GM12891 (cell line): Measurements from ENCODE around the gene GNAQ.

Source experiments
- PAX5 ChIP-seq: IDR thresholded peaks from 2 replicates; pipeline ENCODE4 v1.6.1; 2011; ENCODE audit warnings: low read length, moderate library complexity, mild to moderate bottlenecking; ENCODE audit not compliant: insufficient read depth, severe bottlenecking
- POLR2A ChIP-seq: IDR thresholded peaks from 2 replicates; pipeline ENCODE4 v1.6.1; 2011; ENCODE audit warnings: low read depth, low read length, control low read depth
- POLR2AphosphoS5 ChIP-seq: IDR thresholded peaks from 2 replicates; pipeline ENCODE4 v1.6.1; 2011; ENCODE audit warnings: low read depth, low read length, control low read depth
- POU2F2 ChIP-seq: IDR thresholded peaks from 2 replicates; pipeline ENCODE4 v1.6.1; 2011; ENCODE audit warnings: low read depth, mild to moderate bottlenecking, control low read depth, low read length, moderate library complexity
- SPI1 ChIP-seq: IDR thresholded peaks from 2 replicates; pipeline ENCODE4 v1.6.1; 2011; ENCODE audit warnings: low read depth, low read length, control low read depth
- TAF1 ChIP-seq: IDR thresholded peaks from 2 replicates; pipeline ENCODE4 v1.6.1; 2011; ENCODE audit warnings: low read depth, low read length, control low read depth

DNA sequence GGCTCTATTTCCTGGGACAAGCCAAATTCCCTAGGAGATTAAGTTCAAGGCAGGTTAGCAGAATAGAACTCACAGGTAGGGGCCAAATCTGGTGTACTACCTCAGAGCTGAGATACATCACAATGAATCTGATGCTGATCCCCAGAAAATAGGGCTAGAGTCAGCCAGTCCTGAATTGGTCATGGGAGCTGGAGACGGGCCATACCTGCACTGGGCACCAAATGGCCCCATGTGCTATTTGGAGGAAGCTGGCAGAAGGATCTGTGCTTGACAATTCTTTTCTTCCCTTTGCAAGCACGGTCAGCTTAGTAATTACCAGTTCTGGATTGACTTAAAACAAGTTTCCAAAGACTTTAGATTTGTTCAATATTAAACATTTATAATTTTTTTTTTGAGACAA lies 10.4 kb upstream of the GNAQ start:
- TF ChIP-seq POLR2A (no peak), POLR2AphosphoS5 (no peak), PAX5 (no peak), TAF1 (no peak), SPI1 (no peak), POU2F2 (no peak)
